IPS DF 4.7 (cell line): ENCODE measurements around the gene TYK2.
"Not testable (repeated sequence)": the region's sequence is repeated elsewhere in the genome, so short reads cannot be mapped to it uniquely, and the experiment has no call there.

Experiments used
- DNase-seq: peaks from one replicate; pipeline ENCODE4 v3.0.0-alpha.2; 2013; ENCODE audit warnings: low spot score; ENCODE audit errors: extremely low read depth

TYK2 gene

DNA sequence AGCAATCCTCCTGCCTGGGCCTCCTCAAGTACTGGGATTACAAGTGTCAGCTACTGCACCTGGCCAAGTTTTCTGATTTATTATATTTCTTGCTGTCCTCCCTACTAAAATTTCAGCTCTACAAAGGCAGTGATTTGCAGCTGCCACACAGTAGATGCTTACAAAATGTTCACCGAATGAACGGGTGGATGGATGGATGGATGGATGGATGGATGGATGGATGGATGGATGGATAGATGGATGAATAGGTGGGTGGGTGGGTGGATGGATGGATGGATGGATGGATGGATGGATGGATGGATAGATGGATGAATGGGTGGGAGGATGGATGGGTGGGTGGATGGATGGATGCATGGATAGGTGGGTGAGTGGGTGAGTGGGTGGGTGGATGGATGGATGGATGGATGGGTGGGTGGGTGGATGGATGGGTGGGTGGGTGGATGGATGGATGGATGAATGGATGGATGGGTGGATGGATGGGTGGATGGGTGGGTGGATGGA, 3.2 kb downstream of the TYK2 start:
- DNase-seq = not testable (repeated sequence)

DNA sequence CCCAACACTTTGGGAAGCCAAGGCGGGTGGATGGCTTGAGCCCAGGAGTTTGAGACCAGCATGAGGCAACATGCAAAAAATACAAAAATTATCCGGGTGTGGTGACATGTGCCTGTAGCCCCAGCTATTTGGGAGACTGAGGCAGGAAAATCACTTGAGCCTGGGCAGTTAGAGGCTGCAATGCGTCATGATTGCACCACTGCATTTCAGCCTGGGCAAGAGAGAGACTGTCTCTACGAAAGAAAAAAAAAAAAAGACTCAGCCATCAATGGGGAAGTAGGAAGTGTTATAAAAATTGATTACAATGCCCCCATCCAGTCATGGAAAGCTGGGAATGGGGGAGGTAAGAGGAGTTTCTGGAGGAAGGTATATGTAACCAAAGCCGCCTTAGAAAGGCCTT, 5.4 kb downstream of the TYK2 start:
- no peak for DNase-seq

DNA sequence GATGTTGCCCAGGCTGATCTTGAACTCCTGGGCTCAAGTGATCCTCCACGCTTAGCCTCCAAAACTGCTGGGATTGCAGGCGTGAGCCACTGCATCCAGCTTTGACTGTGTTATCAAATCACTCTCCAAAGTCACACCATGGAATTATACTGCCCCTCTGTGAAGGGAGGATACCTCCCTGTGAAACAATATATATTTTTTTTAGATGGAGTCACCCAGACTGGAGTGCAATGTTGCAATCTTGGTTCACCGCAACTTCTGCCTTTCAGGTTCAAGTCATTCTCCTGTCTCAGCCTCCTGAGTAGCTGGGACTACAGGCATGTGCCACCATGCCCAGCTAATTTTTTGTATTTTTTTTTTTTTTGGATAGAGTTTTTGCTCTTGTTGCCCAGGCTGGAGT, 7.7 kb downstream of the TYK2 start:
- no peak for DNase-seq

DNA sequence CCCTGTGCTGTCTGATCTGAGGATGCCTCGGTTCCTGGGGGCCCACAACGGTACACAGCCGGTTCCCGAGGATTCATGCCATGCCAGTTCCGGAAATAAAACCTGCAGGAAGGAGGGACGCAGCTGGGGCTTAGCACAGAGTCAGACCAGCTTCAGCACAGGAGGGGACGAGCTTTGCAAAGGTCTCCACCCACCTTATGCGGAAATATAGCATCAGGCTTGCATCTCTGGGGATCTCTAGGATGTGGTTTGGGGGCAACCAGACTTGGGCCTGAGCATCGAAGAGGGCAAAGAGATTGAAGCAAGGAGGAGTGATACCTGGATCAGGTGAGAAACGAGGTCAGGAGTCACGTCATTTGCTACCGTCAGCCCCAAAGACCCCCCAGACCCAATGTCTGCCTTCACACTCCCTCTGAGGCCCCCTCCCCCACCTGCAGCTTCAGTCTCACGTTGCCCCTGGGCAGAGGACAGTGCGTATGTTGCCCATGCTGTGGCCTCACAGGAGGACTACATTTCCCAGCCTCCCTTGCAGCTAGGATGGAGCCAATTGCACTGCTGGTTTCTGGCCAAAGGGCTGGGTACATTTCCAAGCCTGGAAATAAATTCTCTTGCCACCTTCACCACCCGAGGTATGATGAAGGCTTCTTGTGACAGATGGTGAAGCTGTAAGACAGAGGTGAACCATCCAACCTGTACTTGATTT, 12.1 kb downstream of the TYK2 start:
- DNase-seq = no peak

DNA sequence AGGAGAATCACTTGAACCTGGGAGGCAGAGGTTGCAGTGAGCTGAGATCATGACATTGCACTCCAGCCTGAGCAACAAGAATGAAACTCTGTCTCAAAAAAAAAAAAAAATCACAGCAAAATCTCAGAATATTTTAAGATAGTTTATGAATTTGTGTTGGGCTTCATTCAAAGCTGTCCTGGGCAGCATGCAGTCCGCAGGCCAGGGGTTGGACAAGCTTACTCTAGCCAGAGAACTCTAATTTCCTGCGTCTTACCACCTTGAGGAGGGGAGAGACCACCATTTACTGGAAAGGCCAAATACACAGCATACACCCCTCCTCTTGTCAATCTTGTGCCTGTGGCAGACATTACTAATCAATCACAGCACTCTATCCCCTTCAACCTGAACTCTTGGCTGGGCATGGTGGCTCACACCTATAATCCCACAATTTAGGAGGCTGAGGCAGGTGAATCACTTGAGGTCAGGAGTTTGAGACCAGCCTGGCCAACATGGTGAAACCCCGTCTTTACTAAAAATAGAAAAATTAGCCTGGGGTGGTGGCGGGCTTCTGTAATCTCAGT, 13.3 kb downstream of the TYK2 start:
- DNase-seq = not testable (repeated sequence)

DNA sequence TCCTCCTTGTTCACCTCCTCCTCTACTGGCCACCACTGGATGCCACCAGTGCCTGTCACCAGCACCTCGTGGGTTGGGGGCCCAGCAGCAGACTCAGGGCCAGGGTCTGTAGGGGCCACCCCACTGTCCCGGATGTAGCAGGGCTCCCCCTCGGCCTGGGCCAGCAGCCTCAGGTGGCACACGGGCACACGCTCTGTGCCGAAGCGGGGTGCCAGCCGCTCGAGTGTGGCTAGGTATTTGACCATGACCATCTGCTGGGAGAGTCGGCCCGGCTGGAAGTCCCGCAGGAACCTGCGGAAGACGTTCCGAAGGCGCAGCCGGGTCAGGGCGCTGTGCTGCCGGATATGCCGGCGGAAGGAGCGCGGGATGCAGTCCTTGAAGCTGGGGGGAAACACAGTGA, 14.9 kb downstream of the TYK2 start:
- DNase-seq = no peak

DNA sequence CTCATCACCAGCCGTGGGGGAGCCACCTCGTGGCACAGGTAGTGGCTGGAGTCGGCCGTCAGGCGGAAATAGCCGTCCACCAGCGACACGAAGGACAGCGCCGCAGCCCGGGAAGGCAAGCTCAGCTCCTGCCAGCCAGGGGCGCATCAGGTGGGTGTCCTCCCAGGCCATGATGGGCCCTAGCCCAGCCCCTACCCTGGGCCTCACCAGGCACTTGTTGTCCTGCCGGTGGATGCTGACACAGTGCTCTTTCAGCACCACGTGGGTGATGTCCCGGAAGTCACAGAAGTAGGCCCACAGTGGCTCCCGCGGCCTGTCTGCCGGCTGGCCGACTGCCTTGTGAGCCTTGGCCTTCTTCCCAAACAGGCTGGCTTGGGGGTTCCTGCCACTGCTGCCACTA, 15.7 kb downstream of the TYK2 start:
- no peak for DNase-seq

DNA sequence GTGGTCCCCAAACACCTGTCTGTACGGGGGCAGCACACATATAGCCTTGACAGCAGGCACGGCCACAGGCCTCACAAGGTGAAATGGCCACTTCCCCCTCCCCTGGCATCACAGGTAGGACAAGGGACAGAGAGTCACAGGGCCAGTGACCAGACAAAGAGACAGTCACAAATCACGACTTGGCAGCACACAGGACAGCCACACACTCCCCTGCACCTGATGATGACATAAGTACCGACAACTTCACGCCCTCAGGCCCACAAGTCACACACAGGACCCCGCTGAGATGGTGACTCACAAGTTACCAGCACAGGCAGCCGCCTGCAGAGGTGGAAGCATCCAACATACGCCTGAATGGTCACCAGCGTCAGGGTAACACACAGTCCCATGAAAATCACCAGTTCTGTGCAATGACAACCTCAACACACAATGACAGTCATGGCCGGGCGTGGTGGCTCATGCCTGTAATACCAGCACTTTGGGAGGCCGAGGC, 16.5 kb downstream of the TYK2 start:
- no peak for DNase-seq

DNA sequence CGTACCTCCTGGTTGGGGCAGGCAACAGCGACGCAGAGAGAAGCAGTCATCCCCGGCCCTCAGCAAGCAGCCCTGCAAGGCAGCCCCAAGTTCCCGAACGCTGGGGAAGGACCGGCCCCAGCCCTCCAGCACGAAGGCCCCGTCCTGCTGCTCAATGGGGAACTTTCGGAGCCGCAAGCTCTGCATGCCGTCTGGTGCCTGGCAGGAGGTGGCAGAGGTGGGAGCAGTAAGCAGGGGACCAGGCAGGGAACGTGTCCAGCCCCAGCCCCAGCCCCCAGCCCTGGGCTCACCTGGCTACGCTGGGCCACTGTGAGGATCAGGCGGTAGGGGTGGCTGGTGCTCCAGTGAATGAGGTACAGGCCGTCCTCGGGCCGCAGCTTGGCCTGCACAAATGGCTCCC, 18.1 kb downstream of the TYK2 start:
- no peak for DNase-seq

DNA sequence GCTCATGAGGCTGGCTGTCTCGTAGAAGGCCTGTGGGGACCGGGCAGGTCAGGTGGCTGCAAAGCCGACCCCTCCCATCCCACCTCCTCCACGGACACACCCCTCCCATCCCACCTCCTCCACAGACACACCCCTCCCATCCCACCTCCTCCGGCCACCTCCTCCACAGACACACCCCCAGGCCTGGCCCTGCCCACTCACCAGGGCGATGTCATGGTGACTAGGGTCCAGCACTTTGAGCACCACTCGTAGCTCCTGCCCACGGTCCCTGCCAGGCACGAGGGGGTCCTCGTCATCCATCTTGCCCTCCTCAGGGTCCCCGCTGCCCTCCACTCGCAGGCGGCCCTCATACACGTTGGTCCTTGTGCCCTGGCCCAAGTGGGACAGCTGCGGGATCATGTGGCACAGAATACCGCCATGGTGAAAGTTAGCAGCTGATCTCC, 18.8 kb downstream of the TYK2 start:
- no peak for DNase-seq

DNA sequence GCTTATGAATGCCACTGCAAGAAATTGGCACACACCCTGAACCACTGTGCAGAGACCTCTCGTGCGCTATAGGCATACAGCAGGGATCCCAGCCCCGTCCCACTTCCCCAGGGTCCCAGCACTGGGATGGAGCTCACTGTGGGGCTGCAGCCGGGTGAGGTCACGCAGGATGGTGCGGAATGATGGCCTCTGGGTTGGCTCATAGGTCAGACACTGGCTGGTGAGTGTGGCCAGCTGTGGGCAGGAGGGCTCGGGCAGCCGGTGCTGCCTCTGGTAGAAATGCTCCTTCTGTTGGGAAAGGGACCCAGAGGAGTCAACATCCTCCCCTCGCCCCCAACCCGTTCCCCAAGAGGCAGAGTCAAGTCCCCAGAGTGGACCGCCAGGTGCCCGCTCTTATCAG, 23.9 kb downstream of the TYK2 start:
- no peak for DNase-seq

DNA sequence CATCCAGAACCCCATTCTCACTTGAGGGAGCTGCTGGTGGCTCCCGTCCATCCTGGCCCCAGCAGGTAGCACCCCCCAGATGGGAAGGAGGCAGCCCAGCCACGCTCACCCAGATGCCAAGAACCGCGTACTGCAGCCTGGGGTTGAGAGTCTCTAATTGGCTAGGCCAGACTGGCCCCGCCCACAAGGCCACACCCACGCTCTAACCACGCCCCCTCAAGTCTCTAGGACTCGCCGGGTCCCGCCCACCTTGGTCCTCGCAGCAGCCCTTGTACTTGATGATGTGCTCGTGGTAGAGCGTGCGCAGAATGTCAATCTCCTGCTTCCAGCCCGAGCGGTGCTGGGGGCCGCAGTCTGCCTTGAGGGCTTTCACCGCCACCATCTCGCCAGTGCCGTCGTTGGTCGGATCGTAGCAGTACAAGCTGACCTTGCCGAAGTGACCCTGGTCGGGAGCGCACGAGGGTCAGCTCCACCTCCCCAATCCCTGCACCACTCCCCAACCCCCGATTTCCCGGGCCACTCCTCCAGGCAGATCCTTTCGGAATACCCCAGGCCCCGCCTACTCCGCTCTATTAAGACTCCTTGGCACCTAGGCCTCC, 26.5 kb downstream of the TYK2 start:
- no peak for DNase-seq

DNA sequence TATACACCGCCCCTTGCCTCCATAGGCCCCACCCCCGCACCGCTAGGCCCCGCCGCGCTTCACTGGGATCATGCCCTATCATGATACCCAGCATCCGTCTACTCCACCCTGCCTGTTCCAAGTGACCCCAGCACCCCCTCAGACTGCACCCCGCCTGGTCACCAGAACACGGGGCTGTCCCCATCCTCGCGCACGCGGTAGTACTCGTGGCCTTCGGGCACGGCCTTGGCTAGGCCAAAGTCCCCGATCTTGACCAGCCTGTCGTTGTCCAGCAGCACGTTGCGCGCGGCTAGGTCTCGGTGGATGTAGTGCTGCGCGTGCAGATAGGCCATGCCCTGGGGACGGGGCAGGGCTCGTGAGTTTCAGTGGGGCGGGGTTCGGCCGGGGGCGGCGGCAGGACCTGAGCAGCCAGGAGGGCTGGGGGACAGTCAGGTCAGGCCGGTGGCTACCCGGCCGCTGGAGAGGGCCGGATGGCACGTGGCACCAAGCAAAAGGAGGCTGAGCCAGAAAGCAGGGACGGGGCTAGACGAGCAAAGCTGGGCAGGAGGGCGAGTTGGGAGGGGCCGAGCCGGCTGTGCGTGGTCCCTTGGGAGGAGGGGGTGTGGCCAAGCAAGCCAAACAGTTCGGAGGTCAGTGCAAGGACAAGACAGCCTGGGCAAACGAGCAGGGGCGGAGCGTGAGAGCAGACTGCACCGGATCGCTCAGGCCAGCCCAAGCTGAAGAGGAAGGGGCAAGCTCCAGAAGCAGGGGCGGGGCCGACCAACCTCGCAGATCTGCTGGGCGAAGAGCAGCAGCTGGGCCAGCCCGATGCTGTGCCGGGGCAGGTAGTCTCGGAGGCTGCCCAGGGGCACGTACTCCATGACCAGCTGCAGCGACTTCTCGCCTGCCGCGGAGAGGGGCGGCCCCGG, 27.4 kb downstream of the TYK2 start:
- DNase-seq = no peak

DNA sequence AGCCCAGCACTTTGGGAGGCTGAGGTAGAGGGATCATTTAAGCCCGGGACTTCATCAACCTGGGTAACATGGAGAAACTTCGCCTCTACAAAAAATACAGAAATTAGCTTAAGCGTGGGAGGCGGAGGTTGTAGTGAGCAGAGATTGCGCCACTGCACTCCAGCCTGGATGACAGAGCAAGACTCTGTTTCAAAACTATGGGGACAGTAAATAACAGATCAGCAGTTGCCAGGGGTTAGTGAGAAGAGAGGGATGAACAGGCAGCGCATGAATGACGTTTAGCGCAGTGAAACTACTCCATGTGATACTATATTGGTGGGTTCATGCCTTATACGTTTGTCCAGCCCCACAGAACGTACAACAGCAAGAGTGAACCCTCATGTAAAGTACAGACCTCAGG, 33.9 kb downstream of the TYK2 start:
- no peak for DNase-seq

DNA sequence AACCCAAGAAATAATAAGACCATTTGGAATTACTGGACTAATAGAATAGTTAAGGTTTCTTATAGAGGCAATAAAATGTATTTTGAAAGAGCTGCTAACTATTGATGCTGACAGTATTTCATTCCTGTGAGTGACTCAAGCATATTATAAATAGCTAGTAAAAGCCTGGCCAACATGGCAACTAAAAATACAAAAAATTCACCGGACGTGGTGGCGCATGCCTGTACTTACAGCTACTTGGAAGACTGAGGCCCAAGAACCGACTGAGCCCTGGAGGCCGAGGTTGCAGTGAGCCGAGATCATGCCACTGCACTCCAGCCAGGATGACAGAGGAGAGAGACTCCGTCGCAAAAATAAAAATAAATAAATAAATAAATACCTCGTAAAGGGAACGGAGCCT, 35.6 kb downstream of the TYK2 start:
- DNase-seq = no peak

DNA sequence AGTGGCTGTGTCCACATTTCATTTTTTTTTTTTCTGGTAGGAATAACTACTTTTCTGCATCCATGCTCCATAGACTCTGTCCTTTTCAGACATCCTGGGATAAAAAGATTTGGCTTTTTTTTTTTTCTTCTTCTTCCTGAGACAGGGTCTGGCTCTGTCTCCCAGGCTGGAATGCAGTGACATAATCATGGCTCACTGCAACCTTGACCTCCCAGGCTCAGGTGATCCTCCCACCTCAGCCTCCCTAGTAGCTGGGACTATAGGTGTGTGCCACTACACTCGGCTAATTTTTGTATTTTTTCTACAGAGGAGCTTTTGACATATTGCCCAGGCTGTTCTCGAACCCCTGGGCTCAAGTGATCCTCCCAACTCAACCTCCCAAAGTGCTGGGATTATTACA, 36.9 kb downstream of the TYK2 start:
- DNase-seq = no peak

DNA sequence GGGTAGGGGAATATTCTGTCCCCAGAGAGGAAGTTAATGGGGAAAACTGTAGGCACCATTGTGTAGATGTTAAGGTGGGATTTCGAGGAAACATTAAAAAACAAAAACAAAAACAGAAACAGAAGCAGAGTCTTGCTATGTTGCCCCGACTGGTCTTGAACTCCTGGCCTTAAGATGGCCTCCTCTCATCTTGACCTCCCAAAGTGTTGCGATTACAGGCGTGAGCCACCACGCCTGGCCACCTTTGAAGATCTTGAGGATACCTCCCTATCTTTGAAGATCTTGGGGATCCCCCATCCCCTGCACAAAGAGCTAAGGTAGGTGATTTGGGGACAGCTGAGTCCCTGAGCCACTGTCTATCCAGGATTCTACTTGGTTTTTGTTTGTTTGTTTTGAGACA, 40.4 kb downstream of the TYK2 start:
- no peak for DNase-seq

DNA sequence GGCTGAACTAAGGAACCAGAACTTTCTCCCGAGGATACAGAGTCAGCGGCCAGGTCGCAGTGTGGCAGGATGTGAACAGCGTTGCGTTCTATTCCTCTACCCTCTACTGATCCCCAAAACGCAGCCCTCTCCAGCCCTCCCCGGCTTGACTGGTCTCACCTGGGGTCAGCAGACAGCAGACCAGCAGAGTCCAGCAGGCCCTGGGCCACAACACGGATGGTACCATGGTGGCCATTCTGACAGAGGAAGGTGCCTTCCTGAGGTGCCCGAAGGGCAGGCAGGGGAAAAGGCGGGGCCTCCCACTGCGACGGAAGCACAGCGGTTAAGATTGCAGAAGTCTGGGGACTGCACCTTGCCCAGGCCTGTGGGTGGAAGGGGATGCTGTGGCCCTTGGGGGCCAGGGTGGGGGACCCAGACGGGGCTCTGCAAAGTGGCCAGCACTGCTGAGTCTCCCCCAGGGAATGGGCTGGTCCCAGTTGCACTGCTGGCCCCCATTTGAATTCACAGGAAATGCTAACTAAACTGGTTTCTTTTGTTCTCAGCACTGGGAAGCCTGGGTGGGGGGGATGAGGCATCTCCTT, 40.9 kb downstream of the TYK2 start, which contains the start of gene ICAM3:
Gene ICAM3, minus strand, starts transcription at position 245 of the 581 bp plus-strand sequence. Its CDS starts 10 bp downstream, at position 235.
- no peak for DNase-seq

DNA sequence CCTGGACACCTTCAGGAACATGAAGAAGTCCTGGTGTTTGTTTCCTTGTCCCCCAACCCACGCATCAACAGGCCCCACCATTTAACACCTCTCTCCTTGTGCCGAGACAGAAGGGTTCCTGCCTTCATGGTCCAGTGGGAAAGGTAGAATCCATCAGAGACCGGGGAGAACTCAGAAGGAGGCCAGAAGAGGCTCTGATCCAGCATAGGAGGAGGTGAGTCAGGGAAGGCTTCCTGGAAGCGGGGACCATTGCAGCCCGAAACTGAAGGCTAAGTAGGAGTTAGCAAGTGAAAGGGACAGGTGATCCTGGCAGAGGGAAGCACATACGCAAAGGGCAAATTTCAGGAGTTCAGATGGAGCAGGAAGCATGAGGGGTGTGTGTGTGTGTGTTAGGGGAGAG, 41.4 kb downstream of the TYK2 start:
- no peak for DNase-seq

DNA sequence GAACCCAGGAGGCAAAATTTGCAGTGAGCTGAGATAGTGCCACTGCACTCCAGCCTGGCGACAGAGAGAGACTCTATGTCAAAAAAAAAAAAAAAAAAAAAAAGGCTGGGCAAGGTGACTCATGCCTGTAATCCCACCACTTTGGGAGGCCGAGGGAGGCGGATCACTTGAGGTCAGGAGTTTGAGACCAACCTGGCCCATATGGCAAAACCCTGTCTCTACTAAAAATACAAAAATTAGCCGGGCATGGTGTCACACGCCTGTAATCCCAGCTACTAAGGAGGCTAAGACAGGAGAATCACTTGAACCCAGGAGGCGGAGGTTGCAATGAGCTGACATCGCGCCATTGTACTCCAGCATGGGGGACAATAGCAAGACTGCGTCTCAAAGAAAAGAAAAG, 43.6 kb downstream of the TYK2 start:
- DNase-seq = not testable (repeated sequence)

DNA sequence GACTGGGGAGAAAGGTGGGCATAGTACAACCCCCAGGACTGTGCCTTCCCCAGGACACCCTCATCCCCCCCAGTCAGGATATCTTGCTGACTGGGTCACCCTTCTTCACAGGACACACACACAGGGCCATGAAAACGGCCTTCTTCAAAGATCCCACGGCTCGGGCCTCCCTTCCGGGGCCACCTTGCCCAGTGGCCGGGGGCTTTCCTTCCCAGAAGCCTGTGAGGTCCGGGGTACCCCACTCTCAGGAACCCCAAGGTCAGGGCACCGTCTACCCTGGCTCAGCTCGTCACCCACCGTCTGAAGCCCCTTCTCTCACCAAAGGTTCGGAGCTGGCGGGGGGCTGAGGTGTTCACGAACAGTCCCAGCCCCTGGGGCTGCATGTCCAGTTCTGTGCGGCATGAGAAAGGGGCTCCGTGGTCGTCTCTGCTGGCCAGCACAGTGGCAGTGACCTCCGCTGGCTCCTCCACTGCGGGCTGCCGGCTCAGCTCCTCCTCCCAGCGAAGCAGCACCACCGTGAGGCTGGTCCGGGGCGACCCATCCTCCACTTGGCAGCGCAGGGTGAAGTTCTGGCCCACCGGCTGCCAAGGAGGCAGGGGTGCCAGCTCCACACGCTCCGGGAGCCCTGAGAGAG, 44.9 kb downstream of the TYK2 start:
- no peak for DNase-seq
